ENCODE measurements around the gene BMP8B. TPM values are rescaled to one million over a fixed set of nuclear protein-coding genes. Genes with fewer than 3 reads are reported as not detected.
"Not testable (repeated sequence)": the region's sequence is repeated elsewhere in the genome, so short reads cannot be mapped to it uniquely, and the experiment has no call there.

Gene BMP8B
- total RNA-seq, 1 donor from 2014 or later, result 0.16 TPM

DNA sequence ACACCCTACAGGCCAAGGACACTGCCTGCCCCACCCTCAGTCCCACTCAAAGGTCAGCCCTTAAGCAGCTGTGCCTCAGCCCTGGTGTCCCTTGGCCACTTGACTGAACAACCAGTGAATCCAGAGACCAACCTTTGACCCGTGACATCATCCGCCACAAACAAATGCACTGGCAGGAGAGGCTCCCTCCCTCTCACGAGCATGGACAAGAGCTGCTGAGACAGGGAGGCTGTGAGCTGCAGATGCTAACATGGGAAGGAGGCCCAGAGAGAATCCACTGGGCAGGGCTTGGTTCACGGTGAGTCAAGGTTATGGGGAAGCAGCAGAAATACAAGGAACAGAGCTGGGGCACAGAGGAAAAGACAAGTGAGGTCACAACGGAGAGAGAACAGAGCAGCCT is 22.2 kb downstream of the BMP8B start:
- H3K27ac ChIP-seq (ENCODE audit: low read depth, low read length); FAIRE-seq; H3K27me3 Mint-ChIP-seq (ENCODE audit: low read depth, unreplicated experiment); H3K79me2 ChIP-seq (ENCODE audit: insufficient read depth, low read length); H3K4me1 Mint-ChIP-seq (ENCODE audit: low read depth, unreplicated experiment); H3K36me3 ChIP-seq (ENCODE audit: insufficient read depth, low read length); H3K36me3 Mint-ChIP-seq (ENCODE audit: low read depth, unreplicated experiment); H3K4me2 ChIP-seq (ENCODE audit: low read length); H3K9me3 Mint-ChIP-seq (ENCODE audit: unreplicated experiment); H3K4me1 ChIP-seq (ENCODE audit: insufficient read depth, low read length); H3K9me3 ChIP-seq (ENCODE audit: insufficient read depth, low read depth, low read length); H3K4me3 Mint-ChIP-seq (ENCODE audit: unreplicated experiment); H3K27ac Mint-ChIP-seq (ENCODE audit: unreplicated experiment); H3K9ac ChIP-seq (ENCODE audit: low read length); H3K4me3 ChIP-seq (ENCODE audit: insufficient read depth, low read depth, low read length); H2AFZ ChIP-seq (ENCODE audit: low read depth, low read length); H4K20me1 ChIP-seq (ENCODE audit: insufficient read depth, low read length); DNase-seq (ENCODE audit: low read depth); H3K27me3 ChIP-seq (ENCODE audit: insufficient read depth, low read length): not testable (repeated sequence)

- DNase-seq (ENCODE audit: low read depth); H3K4me3 ChIP-seq (ENCODE audit: insufficient read depth, low read depth, low read length); H2AFZ ChIP-seq (ENCODE audit: low read depth, low read length); H3K27ac Mint-ChIP-seq (ENCODE audit: unreplicated experiment); H3K27me3 ChIP-seq (ENCODE audit: insufficient read depth, low read length); H3K9me3 ChIP-seq (ENCODE audit: insufficient read depth, low read depth, low read length); H3K9ac ChIP-seq (ENCODE audit: low read length); H3K79me2 ChIP-seq (ENCODE audit: insufficient read depth, low read length); H3K27ac ChIP-seq (ENCODE audit: low read depth, low read length); H3K4me2 ChIP-seq (ENCODE audit: low read length); H3K4me1 ChIP-seq (ENCODE audit: insufficient read depth, low read length); FAIRE-seq; H3K36me3 ChIP-seq (ENCODE audit: insufficient read depth, low read length); H3K4me1 Mint-ChIP-seq (ENCODE audit: low read depth, unreplicated experiment); H3K4me3 Mint-ChIP-seq (ENCODE audit: unreplicated experiment); H4K20me1 ChIP-seq (ENCODE audit: insufficient read depth, low read length); H3K36me3 Mint-ChIP-seq (ENCODE audit: low read depth, unreplicated experiment); H3K27me3 Mint-ChIP-seq (ENCODE audit: low read depth, unreplicated experiment); H3K9me3 Mint-ChIP-seq (ENCODE audit: unreplicated experiment): not testable (repeated sequence)
Measured at GRCh38 chr1:39764512-39764911, 24.2 kb downstream of the BMP8B start.

DNA sequence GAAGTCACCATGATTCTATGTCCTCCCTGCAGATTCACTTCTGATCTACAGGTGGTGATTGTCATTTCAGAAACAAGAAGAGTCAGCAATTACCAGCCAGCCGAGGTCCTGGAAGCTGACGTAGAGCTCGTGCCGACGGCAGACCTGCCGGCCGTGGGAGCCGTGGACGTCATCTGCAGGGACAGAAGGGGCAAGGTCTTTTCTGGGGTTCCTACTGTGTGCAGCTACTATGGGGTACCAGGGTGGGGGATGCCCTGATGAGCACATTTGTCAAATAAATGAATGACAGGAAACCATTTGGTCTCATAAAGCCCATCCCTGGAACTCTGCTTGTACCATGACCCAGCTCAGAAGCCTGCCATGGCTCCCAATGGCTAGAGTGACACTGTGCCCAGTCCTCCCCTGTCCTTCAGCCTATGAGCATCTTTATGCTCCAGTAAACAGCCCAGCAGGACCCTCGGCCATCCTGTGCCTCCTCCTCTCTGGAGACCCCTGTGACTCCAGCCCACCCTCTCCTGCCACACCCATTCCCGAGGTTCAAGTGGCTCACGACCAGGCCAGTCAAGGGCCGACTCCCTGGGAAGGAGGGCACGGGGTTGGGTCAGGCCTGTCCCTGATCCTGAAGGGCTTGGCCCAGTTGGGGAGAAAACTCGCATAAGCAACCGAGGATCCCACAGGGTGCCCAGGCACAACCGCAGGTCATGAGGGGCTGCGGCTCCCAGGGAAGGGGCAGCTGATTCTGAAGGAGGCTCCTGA is 24.9 kb downstream of the BMP8B start:
- not testable (repeated sequence) for H3K4me1 Mint-ChIP-seq (ENCODE audit: low read depth, unreplicated experiment); H3K4me3 Mint-ChIP-seq (ENCODE audit: unreplicated experiment); H4K20me1 ChIP-seq (ENCODE audit: insufficient read depth, low read length); H3K27ac Mint-ChIP-seq (ENCODE audit: unreplicated experiment); H3K9me3 ChIP-seq (ENCODE audit: insufficient read depth, low read depth, low read length); H3K27ac ChIP-seq (ENCODE audit: low read depth, low read length); H3K36me3 ChIP-seq (ENCODE audit: insufficient read depth, low read length); H2AFZ ChIP-seq (ENCODE audit: low read depth, low read length); H3K9me3 Mint-ChIP-seq (ENCODE audit: unreplicated experiment); H3K4me2 ChIP-seq (ENCODE audit: low read length); H3K9ac ChIP-seq (ENCODE audit: low read length); H3K4me1 ChIP-seq (ENCODE audit: insufficient read depth, low read length); H3K27me3 Mint-ChIP-seq (ENCODE audit: low read depth, unreplicated experiment); H3K79me2 ChIP-seq (ENCODE audit: insufficient read depth, low read length); FAIRE-seq; DNase-seq (ENCODE audit: low read depth); H3K4me3 ChIP-seq (ENCODE audit: insufficient read depth, low read depth, low read length); H3K27me3 ChIP-seq (ENCODE audit: insufficient read depth, low read length)
- peaks cover 13% of the 10 kb centered on the region for H3K36me3 Mint-ChIP-seq (ENCODE audit: low read depth, unreplicated experiment)

GRCh38 chr1:39762550-39763540 is 25.8 kb downstream of the BMP8B start:
- FAIRE-seq, result no peak
- DNase-seq (ENCODE audit: low read depth), result no peak
- peaks cover 13% of the 10 kb centered on the region for H3K36me3 Mint-ChIP-seq (ENCODE audit: low read depth, unreplicated experiment)
- peaks cover 3% of the 10 kb centered on the region for H3K9me3 Mint-ChIP-seq (ENCODE audit: unreplicated experiment)
- H3K4me1 ChIP-seq (ENCODE audit: insufficient read depth, low read length), result no peaks in the 10 kb centered on the region
- H3K79me2 ChIP-seq (ENCODE audit: insufficient read depth, low read length), result no peaks in the 10 kb centered on the region
- H3K27me3 Mint-ChIP-seq (ENCODE audit: low read depth, unreplicated experiment), result no peaks in the 10 kb centered on the region
- no peak overlapping the region for H3K4me3 Mint-ChIP-seq (ENCODE audit: unreplicated experiment)
- no peak overlapping the region for H3K4me2 ChIP-seq (ENCODE audit: low read length)
- H3K9me3 ChIP-seq (ENCODE audit: insufficient read depth, low read depth, low read length), result no peaks in the 10 kb centered on the region
- no peaks in the 10 kb centered on the region for H3K27me3 ChIP-seq (ENCODE audit: insufficient read depth, low read length)
- H2AFZ ChIP-seq (ENCODE audit: low read depth, low read length), result no peak overlapping the region
- no peak overlapping the region for H3K27ac Mint-ChIP-seq (ENCODE audit: unreplicated experiment)
- peaks cover 4% of the 10 kb centered on the region for H3K36me3 ChIP-seq (ENCODE audit: insufficient read depth, low read length)
- no peak overlapping the region for H3K27ac ChIP-seq (ENCODE audit: low read depth, low read length)
- H4K20me1 ChIP-seq (ENCODE audit: insufficient read depth, low read length), result no peaks in the 10 kb centered on the region
- no peak overlapping the region for H3K9ac ChIP-seq (ENCODE audit: low read length)
- no peak for TF ChIP-seq EZH2 (IDR thresholded peaks at IDR 0.05; ENCODE audit: insufficient read depth, low read length)
- no peak for TF ChIP-seq CTCF (IDR thresholded peaks at IDR 0.05; ENCODE audit: insufficient read depth, low read depth, low read length)
- H3K4me1 Mint-ChIP-seq (ENCODE audit: low read depth, unreplicated experiment), result peaks cover 7% of the 10 kb centered on the region
- H3K4me3 ChIP-seq (ENCODE audit: insufficient read depth, low read depth, low read length), result no peak overlapping the region

Data from astrocyte (in vitro differentiated cells and primary cell).